HG03095 (cell line): Measurements from ENCODE around the gene B4GALNT3.

Experiments used
- ATAC-seq: cut with Tn5 transposase; IDR thresholded peaks from one replicate; pipeline ENCODE4 v1.9.1; 2021; ENCODE audit warnings: moderate library complexity; ENCODE audit not compliant: unreplicated experiment

The B4GALNT3 gene

GRCh38 chr12:467591-467990 lies 7.9 kb downstream of the B4GALNT3 start:
- ATAC-seq, result no peak

GRCh38 chr12:468671-469389 lies 9.1 kb downstream of the B4GALNT3 start:
- no peak for ATAC-seq

GRCh38 chr12:470133-470532 lies 10.4 kb downstream of the B4GALNT3 start:
- no peak for ATAC-seq

- ATAC-seq, result no peak
Observed at GRCh38 chr12:473198-473597, 13.5 kb downstream of the B4GALNT3 start.

- no peak for ATAC-seq
Observed at GRCh38 chr12:473863-474577, 14.3 kb downstream of the B4GALNT3 start.

- no peak for ATAC-seq
Observed at GRCh38 chr12:475286-475685, 15.5 kb downstream of the B4GALNT3 start.

GRCh38 chr12:479161-479560 lies 19.4 kb downstream of the B4GALNT3 start:
- ATAC-seq, result no peak

GRCh38 chr12:480831-481816 lies 21.4 kb downstream of the B4GALNT3 start:
- ATAC-seq, result no peak

GRCh38 chr12:482061-482460 lies 22.3 kb downstream of the B4GALNT3 start:
- no peak for ATAC-seq

GRCh38 chr12:484096-484495 lies 24.4 kb downstream of the B4GALNT3 start:
- no peak for ATAC-seq

- no peak for ATAC-seq
Observed at GRCh38 chr12:490260-490659, 30.5 kb downstream of the B4GALNT3 start.

GRCh38 chr12:495466-495865 lies 35.7 kb downstream of the B4GALNT3 start:
- no peak for ATAC-seq

- ATAC-seq, result no peak
Observed at GRCh38 chr12:496736-497135, 37.0 kb downstream of the B4GALNT3 start.

GRCh38 chr12:497501-498160 lies 37.9 kb downstream of the B4GALNT3 start:
- no peak for ATAC-seq

- no peak for ATAC-seq
Observed at GRCh38 chr12:499837-500458, 40.2 kb downstream of the B4GALNT3 start.

- ATAC-seq, result no peak
Observed at GRCh38 chr12:501722-502447, 42.1 kb downstream of the B4GALNT3 start.

- no peak for ATAC-seq
Observed at GRCh38 chr12:503111-503761, 43.5 kb downstream of the B4GALNT3 start.

GRCh38 chr12:505221-505620 lies 45.5 kb downstream of the B4GALNT3 start:
- ATAC-seq, result no peak

- no peak for ATAC-seq
Observed at GRCh38 chr12:507391-507796, 47.7 kb downstream of the B4GALNT3 start.
